ENCODE measurements around the gene PLD1.

The PLD1 gene

GRCh38 chr3:171847133-171847532 is 36.9 kb upstream of the PLD1 start:
- no peaks in the 10 kb centered on the region for H3K36me3 ChIP-seq (ENCODE audit: control insufficient read depth in 2 of 2, insufficient read depth in 1 of 2, low read length in 2 of 2)
- H3K9me3 ChIP-seq (ENCODE audit: control insufficient read depth, insufficient read depth, low read depth, low read length) = no peaks in the 10 kb centered on the region
- H3K4me3 ChIP-seq (ENCODE audit: low read depth, low read length) = no peak overlapping the region
- POLR2A ChIA-PET = no interaction called here
- CTCF ChIA-PET = no interaction called here
- TF ChIP-seq, protein P1, sequence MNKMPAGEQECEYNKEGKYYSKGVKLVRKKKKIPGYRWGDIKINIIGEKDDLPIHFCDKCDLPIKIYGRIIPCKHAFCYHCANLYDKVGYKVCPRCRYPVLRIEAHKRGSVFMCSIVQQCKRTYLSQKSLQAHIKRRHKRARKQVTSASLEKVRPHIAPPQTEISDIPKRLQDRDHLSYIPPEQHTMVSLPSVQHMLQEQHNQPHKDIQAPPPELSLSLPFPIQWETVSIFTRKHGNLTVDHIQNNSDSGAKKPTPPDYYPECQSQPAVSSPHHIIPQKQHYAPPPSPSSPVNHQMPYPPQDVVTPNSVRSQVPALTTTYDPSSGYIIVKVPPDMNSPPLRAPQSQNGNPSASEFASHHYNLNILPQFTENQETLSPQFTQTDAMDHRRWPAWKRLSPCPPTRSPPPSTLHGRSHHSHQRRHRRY (tag by site-specific recombination; IDR thresholded peaks at IDR 0.05) = no peak
- no peak for TF ChIP-seq ZNF157 (tag by site-specific recombination; IDR thresholded peaks at IDR 0.05)
- TF ChIP-seq, protein P2, sequence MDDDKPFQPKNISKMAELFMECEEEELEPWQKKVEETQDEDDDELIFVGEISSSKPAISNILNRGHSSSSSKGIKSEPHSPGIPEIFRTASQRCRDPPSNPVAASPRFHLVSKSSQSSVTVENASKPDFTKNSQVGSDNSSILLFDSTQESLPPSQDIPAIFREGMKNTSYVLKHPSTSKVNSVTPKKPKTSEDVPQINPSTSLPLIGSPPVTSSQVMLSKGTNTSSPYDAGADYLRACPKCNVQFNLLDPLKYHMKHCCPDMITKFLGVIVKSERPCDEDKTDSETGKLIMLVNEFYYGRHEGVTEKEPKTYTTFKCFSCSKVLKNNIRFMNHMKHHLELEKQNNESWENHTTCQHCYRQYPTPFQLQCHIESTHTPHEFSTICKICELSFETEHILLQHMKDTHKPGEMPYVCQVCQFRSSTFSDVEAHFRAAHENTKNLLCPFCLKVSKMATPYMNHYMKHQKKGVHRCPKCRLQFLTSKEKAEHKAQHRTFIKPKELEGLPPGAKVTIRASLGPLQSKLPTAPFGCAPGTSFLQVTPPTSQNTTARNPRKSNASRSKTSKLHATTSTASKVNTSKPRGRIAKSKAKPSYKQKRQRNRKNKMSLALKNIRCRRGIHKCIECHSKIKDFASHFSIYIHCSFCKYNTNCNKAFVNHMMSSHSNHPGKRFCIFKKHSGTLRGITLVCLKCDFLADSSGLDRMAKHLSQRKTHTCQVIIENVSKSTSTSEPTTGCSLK (tag by site-specific recombination; IDR thresholded peaks at IDR 0.05) = no peak
- no peak for TF ChIP-seq KLF9 (tag by site-specific recombination; IDR thresholded peaks at IDR 0.05; ENCODE audit: low read depth)
- TF ChIP-seq, protein P3, sequence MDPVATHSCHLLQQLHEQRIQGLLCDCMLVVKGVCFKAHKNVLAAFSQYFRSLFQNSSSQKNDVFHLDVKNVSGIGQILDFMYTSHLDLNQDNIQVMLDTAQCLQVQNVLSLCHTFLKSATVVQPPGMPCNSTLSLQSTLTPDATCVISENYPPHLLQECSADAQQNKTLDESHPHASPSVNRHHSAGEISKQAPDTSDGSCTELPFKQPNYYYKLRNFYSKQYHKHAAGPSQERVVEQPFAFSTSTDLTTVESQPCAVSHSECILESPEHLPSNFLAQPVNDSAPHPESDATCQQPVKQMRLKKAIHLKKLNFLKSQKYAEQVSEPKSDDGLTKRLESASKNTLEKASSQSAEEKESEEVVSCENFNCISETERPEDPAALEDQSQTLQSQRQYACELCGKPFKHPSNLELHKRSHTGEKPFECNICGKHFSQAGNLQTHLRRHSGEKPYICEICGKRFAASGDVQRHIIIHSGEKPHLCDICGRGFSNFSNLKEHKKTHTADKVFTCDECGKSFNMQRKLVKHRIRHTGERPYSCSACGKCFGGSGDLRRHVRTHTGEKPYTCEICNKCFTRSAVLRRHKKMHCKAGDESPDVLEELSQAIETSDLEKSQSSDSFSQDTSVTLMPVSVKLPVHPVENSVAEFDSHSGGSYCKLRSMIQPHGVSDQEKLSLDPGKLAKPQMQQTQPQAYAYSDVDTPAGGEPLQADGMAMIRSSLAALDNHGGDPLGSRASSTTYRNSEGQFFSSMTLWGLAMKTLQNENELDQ (tag by site-specific recombination; IDR thresholded peaks at IDR 0.05; ENCODE audit: low read depth) = no peak
- no peak for TF ChIP-seq ZNF600 (tag by site-specific recombination; IDR thresholded peaks at IDR 0.05)
- no peak for TF ChIP-seq SP2 (tag by site-specific recombination; IDR thresholded peaks at IDR 0.05)
- no peak for TF ChIP-seq ZNF776 (tag by site-specific recombination; IDR thresholded peaks at IDR 0.05; ENCODE audit: borderline replicate concordance)
- no peak for TF ChIP-seq YY2 (tag by site-specific recombination; IDR thresholded peaks at IDR 0.05)
- TF ChIP-seq, protein P4, sequence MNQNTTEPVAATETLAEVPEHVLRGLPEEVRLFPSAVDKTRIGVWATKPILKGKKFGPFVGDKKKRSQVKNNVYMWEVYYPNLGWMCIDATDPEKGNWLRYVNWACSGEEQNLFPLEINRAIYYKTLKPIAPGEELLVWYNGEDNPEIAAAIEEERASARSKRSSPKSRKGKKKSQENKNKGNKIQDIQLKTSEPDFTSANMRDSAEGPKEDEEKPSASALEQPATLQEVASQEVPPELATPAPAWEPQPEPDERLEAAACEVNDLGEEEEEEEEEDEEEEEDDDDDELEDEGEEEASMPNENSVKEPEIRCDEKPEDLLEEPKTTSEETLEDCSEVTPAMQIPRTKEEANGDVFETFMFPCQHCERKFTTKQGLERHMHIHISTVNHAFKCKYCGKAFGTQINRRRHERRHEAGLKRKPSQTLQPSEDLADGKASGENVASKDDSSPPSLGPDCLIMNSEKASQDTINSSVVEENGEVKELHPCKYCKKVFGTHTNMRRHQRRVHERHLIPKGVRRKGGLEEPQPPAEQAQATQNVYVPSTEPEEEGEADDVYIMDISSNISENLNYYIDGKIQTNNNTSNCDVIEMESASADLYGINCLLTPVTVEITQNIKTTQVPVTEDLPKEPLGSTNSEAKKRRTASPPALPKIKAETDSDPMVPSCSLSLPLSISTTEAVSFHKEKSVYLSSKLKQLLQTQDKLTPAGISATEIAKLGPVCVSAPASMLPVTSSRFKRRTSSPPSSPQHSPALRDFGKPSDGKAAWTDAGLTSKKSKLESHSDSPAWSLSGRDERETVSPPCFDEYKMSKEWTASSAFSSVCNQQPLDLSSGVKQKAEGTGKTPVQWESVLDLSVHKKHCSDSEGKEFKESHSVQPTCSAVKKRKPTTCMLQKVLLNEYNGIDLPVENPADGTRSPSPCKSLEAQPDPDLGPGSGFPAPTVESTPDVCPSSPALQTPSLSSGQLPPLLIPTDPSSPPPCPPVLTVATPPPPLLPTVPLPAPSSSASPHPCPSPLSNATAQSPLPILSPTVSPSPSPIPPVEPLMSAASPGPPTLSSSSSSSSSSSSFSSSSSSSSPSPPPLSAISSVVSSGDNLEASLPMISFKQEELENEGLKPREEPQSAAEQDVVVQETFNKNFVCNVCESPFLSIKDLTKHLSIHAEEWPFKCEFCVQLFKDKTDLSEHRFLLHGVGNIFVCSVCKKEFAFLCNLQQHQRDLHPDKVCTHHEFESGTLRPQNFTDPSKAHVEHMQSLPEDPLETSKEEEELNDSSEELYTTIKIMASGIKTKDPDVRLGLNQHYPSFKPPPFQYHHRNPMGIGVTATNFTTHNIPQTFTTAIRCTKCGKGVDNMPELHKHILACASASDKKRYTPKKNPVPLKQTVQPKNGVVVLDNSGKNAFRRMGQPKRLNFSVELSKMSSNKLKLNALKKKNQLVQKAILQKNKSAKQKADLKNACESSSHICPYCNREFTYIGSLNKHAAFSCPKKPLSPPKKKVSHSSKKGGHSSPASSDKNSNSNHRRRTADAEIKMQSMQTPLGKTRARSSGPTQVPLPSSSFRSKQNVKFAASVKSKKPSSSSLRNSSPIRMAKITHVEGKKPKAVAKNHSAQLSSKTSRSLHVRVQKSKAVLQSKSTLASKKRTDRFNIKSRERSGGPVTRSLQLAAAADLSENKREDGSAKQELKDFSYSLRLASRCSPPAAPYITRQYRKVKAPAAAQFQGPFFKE (tag by site-specific recombination; IDR thresholded peaks at IDR 0.05; ENCODE audit: borderline replicate concordance) = no peak
- TF ChIP-seq ZSCAN30 (tag by site-specific recombination; IDR thresholded peaks at IDR 0.05) = no peak
- no peak for TF ChIP-seq ZNF514 (tag by site-specific recombination; IDR thresholded peaks at IDR 0.05)
- no peaks in the 10 kb centered on the region for H3K4me1 ChIP-seq (ENCODE audit: control insufficient read depth, insufficient read depth, low read length)
- no peak overlapping the region for H3K27ac ChIP-seq (ENCODE audit: extremely low read depth, low read depth, low read length)

GRCh38 chr3:171846597-171846996 is 36.3 kb upstream of the PLD1 start:
- Histone ChIP-seq H3K9me3 (ENCODE audit: control insufficient read depth, insufficient read depth, low read depth, low read length) (no peaks in the 10 kb centered on the region), H3K27ac (ENCODE audit: extremely low read depth, low read depth, low read length) (no peak overlapping the region), H3K4me1 (ENCODE audit: control insufficient read depth, insufficient read depth, low read length) (no peaks in the 10 kb centered on the region), H3K36me3 (ENCODE audit: control insufficient read depth in 2 of 2, insufficient read depth in 1 of 2, low read length in 2 of 2) (no peaks in the 10 kb centered on the region), H3K4me3 (ENCODE audit: low read depth, low read length) (no peak overlapping the region)
- ChIA-PET CTCF (no interaction called here), POLR2A (no interaction called here)
- TF ChIP-seq ZNF561 (tag by site-specific recombination; IDR thresholded peaks at IDR 0.05; ENCODE audit: borderline replicate concordance) (no peak), ZNF391 (tag by site-specific recombination; IDR thresholded peaks at IDR 0.05; ENCODE audit: borderline replicate concordance, low read depth) (no peak), ZNF24 (tag by site-specific recombination; IDR thresholded peaks at IDR 0.05) (no peak), ZFP37 (tag by site-specific recombination; IDR thresholded peaks at IDR 0.05) (no peak), ZFHX2 (tag by site-specific recombination; conservative IDR thresholded peaks at IDR 0.05) (no peak)
- TF ChIP-seq, protein P5, sequence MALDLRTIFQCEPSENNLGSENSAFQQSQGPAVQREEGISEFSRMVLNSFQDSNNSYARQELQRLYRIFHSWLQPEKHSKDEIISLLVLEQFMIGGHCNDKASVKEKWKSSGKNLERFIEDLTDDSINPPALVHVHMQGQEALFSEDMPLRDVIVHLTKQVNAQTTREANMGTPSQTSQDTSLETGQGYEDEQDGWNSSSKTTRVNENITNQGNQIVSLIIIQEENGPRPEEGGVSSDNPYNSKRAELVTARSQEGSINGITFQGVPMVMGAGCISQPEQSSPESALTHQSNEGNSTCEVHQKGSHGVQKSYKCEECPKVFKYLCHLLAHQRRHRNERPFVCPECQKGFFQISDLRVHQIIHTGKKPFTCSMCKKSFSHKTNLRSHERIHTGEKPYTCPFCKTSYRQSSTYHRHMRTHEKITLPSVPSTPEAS (tag by site-specific recombination; IDR thresholded peaks at IDR 0.05) = no peak
- TF ChIP-seq, protein P6, sequence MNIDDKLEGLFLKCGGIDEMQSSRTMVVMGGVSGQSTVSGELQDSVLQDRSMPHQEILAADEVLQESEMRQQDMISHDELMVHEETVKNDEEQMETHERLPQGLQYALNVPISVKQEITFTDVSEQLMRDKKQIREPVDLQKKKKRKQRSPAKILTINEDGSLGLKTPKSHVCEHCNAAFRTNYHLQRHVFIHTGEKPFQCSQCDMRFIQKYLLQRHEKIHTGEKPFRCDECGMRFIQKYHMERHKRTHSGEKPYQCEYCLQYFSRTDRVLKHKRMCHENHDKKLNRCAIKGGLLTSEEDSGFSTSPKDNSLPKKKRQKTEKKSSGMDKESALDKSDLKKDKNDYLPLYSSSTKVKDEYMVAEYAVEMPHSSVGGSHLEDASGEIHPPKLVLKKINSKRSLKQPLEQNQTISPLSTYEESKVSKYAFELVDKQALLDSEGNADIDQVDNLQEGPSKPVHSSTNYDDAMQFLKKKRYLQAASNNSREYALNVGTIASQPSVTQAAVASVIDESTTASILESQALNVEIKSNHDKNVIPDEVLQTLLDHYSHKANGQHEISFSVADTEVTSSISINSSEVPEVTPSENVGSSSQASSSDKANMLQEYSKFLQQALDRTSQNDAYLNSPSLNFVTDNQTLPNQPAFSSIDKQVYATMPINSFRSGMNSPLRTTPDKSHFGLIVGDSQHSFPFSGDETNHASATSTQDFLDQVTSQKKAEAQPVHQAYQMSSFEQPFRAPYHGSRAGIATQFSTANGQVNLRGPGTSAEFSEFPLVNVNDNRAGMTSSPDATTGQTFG (tag by site-specific recombination; IDR thresholded peaks at IDR 0.05; ENCODE audit: borderline replicate concordance) = no peak

Measured in HEK293 (cell line).